HG03378 (cell line): ENCODE results near the gene B3GALNT1.

Experiments
- ATAC-seq: cut with Tn5 transposase; IDR thresholded peaks from one replicate; pipeline ENCODE4 v1.9.1; 2021; ENCODE audit warnings: mild to moderate bottlenecking, moderate library complexity; ENCODE audit not compliant: unreplicated experiment

Gene B3GALNT1

GRCh38 chr3:161104561-161105551 lies at the start of gene B3GALNT1:
Gene B3GALNT1 (minus strand): TSS chr3:161105349. CDS start chr3:161086754, 18,595 bp downstream.
- ATAC-seq = peak; percentile 76

- ATAC-seq = no peak
Measured at GRCh38 chr3:161153480-161153879, 48.3 kb upstream of the B3GALNT1 start.

- no peak for ATAC-seq
Measured at GRCh38 chr3:161150001-161150525, 44.9 kb upstream of the B3GALNT1 start.

- ATAC-seq = no peak
Measured at GRCh38 chr3:161149529-161149928, 44.4 kb upstream of the B3GALNT1 start.

GRCh38 chr3:161148832-161149475 lies 43.8 kb upstream of the B3GALNT1 start:
- ATAC-seq = no peak

- ATAC-seq = no peak
Measured at GRCh38 chr3:161142486-161142885, 37.3 kb upstream of the B3GALNT1 start.

- ATAC-seq = no peak
Measured at GRCh38 chr3:161139686-161140085, 34.5 kb upstream of the B3GALNT1 start.

- ATAC-seq = no peak
Measured at GRCh38 chr3:161137260-161137659, 32.1 kb upstream of the B3GALNT1 start.

- ATAC-seq = no peak
Measured at GRCh38 chr3:161132391-161132790, 27.2 kb upstream of the B3GALNT1 start.

- no peak for ATAC-seq
Measured at GRCh38 chr3:161126495-161126894, 21.3 kb upstream of the B3GALNT1 start.

- ATAC-seq = no peak
Measured at GRCh38 chr3:161117646-161118045, 12.5 kb upstream of the B3GALNT1 start.

- ATAC-seq = no peak
Measured at GRCh38 chr3:161108840-161109239, 3.7 kb upstream of the B3GALNT1 start.

GRCh38 chr3:161107311-161107710 lies 2.2 kb upstream of the B3GALNT1 start:
- no peak for ATAC-seq

- ATAC-seq = no peak
Measured at GRCh38 chr3:161103776-161104385, 1.3 kb downstream of the B3GALNT1 start.

GRCh38 chr3:161101609-161102008 lies 3.5 kb downstream of the B3GALNT1 start:
- no peak for ATAC-seq

- ATAC-seq = no peak
Measured at GRCh38 chr3:161100994-161101393, 4.2 kb downstream of the B3GALNT1 start.

GRCh38 chr3:161096771-161097367 lies 8.3 kb downstream of the B3GALNT1 start:
- no peak for ATAC-seq

GRCh38 chr3:161093895-161094294 lies 11.3 kb downstream of the B3GALNT1 start:
- no peak for ATAC-seq

- no peak for ATAC-seq
Measured at GRCh38 chr3:161084277-161084676, 20.9 kb downstream of the B3GALNT1 start.

GRCh38 chr3:161083131-161083530 lies 22.0 kb downstream of the B3GALNT1 start:
- no peak for ATAC-seq

GRCh38 chr3:161082063-161082462 lies 23.1 kb downstream of the B3GALNT1 start:
- ATAC-seq = peak; percentile 29
